ENCODE measurements around the gene HPCAL1.

The HPCAL1 gene

GRCh38 chr2:10255189-10256030, 47.3 kb upstream of the HPCAL1 start:
- H3K4me1 ChIP-seq (ENCODE audit: control insufficient read depth, low read length), result no peaks in the 10 kb centered on the region
- H3F3A ChIP-seq (ENCODE audit: control insufficient read depth, insufficient read depth), result no peaks in the 10 kb centered on the region
- H3K79me2 ChIP-seq (ENCODE audit: control insufficient read depth, low read length), result no peaks in the 10 kb centered on the region
- no peaks in the 10 kb centered on the region for H3K9me2 ChIP-seq (replicated peaks; ENCODE audit: control insufficient read depth, low read length)
- H3K27ac ChIP-seq (ENCODE audit: low read depth, low read length), result no peak overlapping the region
- no peak for TF ChIP-seq EZH2phosphoT487 (IDR thresholded peaks at IDR 0.05; ENCODE audit: borderline replicate concordance, low read length)
- TF ChIP-seq, protein P1, sequence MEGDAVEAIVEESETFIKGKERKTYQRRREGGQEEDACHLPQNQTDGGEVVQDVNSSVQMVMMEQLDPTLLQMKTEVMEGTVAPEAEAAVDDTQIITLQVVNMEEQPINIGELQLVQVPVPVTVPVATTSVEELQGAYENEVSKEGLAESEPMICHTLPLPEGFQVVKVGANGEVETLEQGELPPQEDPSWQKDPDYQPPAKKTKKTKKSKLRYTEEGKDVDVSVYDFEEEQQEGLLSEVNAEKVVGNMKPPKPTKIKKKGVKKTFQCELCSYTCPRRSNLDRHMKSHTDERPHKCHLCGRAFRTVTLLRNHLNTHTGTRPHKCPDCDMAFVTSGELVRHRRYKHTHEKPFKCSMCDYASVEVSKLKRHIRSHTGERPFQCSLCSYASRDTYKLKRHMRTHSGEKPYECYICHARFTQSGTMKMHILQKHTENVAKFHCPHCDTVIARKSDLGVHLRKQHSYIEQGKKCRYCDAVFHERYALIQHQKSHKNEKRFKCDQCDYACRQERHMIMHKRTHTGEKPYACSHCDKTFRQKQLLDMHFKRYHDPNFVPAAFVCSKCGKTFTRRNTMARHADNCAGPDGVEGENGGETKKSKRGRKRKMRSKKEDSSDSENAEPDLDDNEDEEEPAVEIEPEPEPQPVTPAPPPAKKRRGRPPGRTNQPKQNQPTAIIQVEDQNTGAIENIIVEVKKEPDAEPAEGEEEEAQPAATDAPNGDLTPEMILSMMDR (IDR thresholded peaks at IDR 0.05; ENCODE audit: low read depth, low read length, poor library complexity, severe bottlenecking), result no peak
- no peaks in the 10 kb centered on the region for H4K20me1 ChIP-seq (ENCODE audit: control insufficient read depth, insufficient read depth, low read depth, low read length)
- no peaks in the 10 kb centered on the region for H3K27me3 ChIP-seq (ENCODE audit: control insufficient read depth, low read length)
- H3K4me2 ChIP-seq (ENCODE audit: low read length), result no peak overlapping the region
- peaks cover 3% of the 10 kb centered on the region for H3K9me3 ChIP-seq (ENCODE audit: control insufficient read depth, insufficient read depth, low read length)
- H3K4me3 ChIP-seq (ENCODE audit: low read length), result no peak overlapping the region
- no peaks in the 10 kb centered on the region for H3K36me3 ChIP-seq (ENCODE audit: control insufficient read depth, low read length)

- Histone ChIP-seq H3K4me3 (ENCODE audit: low read length) (no peak overlapping the region), H4K20me1 (ENCODE audit: control insufficient read depth, insufficient read depth, low read depth, low read length) (no peaks in the 10 kb centered on the region), H3F3A (ENCODE audit: control insufficient read depth, insufficient read depth) (no peaks in the 10 kb centered on the region), H3K9me2 (replicated peaks; ENCODE audit: control insufficient read depth, low read length) (no peaks in the 10 kb centered on the region), H3K27me3 (ENCODE audit: control insufficient read depth, low read length) (no peaks in the 10 kb centered on the region), H3K9me3 (ENCODE audit: control insufficient read depth, insufficient read depth, low read length) (no peaks in the 10 kb centered on the region), H3K27ac (ENCODE audit: low read depth, low read length) (no peak overlapping the region), H3K4me2 (ENCODE audit: low read length) (no peak overlapping the region), H3K36me3 (ENCODE audit: control insufficient read depth, low read length) (no peaks in the 10 kb centered on the region), H3K79me2 (ENCODE audit: control insufficient read depth, low read length) (no peaks in the 10 kb centered on the region), H3K4me1 (ENCODE audit: control insufficient read depth, low read length) (no peaks in the 10 kb centered on the region)
- TF ChIP-seq, protein P1 (IDR thresholded peaks at IDR 0.05; ENCODE audit: low read depth, low read length, poor library complexity, severe bottlenecking), result no peak
These were observed 46.6 kb upstream of the HPCAL1 start for GRCh38 chr2:10256031-10256514.

GRCh38 chr2:10256515-10257031, 46.1 kb upstream of the HPCAL1 start:
- Histone ChIP-seq H3K9me2 (replicated peaks; ENCODE audit: control insufficient read depth, low read length) (no peaks in the 10 kb centered on the region), H3K4me1 (ENCODE audit: control insufficient read depth, low read length) (no peaks in the 10 kb centered on the region), H3K36me3 (ENCODE audit: control insufficient read depth, low read length) (no peaks in the 10 kb centered on the region), H3K4me3 (ENCODE audit: low read length) (no peak overlapping the region), H3K27ac (ENCODE audit: low read depth, low read length) (no peak overlapping the region), H3K9me3 (ENCODE audit: control insufficient read depth, insufficient read depth, low read length) (no peaks in the 10 kb centered on the region), H3K4me2 (ENCODE audit: low read length) (no peak overlapping the region), H3F3A (ENCODE audit: control insufficient read depth, insufficient read depth) (no peaks in the 10 kb centered on the region), H3K27me3 (ENCODE audit: control insufficient read depth, low read length) (peaks cover 4% of the 10 kb centered on the region), H4K20me1 (ENCODE audit: control insufficient read depth, insufficient read depth, low read depth, low read length) (no peaks in the 10 kb centered on the region), H3K79me2 (ENCODE audit: control insufficient read depth, low read length) (no peaks in the 10 kb centered on the region)
- no peak for TF ChIP-seq EZH2phosphoT487 (IDR thresholded peaks at IDR 0.05; ENCODE audit: borderline replicate concordance, low read length)
- TF ChIP-seq, protein P1 (IDR thresholded peaks at IDR 0.05; ENCODE audit: low read depth, low read length, poor library complexity, severe bottlenecking), result no peak
